ENCODE results near the gene LST1.

DNA sequence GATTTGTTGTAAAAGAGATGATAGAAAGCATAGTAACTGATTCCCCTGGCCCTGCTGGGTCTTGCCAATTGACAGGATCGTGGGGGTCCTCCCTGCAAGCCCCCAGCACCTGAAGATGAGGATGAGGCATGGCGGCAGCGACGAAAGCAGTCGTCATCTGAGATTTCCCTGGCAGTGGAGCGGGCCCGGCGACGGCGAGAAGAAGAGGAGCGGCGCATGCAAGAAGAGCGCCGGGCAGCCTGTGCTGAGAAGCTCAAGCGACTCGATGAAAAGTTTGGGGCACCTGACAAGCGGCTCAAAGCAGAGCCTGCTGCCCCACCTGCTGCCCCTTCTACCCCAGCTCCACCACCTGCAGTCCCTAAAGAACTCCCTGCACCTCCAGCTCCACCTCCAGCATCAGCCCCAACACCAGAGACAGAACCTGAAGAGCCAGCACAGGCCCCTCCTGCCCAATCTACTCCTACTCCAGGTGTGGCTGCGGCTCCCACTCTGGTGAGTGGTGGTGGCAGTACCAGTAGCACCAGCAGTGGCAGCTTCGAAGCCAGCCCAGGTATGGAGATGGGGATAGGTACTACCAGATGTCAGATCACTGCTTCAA is 41.7 kb downstream of the LST1 start:
- TF ChIP-seq CTCF (IDR thresholded peaks at IDR 0.05; ENCODE audit: low read length) (no peak), EZH2phosphoT487 (IDR thresholded peaks at IDR 0.05; ENCODE audit: low read length) (no peak), EZH2 (optimal IDR thresholded peaks at IDR 0.05; ENCODE audit: low read depth, low read length) (no peak)
